Measurements from ENCODE around the gene CCNL2. TPM values are rescaled to one million over a fixed set of nuclear protein-coding genes. Genes with fewer than 3 reads are reported as not detected.
"Not testable (repeated sequence)": the region's sequence is repeated elsewhere in the genome, so short reads cannot be mapped to it uniquely, and the experiment has no call there.

The CCNL2 gene
- total RNA-seq = 45.7 TPM
- long read RNA-seq, transcript CCNL2-204 (6 exons, 3,082 nt) = major isoform, 21 of 75 reads
- long read RNA-seq, transcript CCNL2-201 (11 exons, 2,305 nt) = minor isoform, 12 of 75 reads
- long read RNA-seq, transcript CCNL2-202 (6 exons, 1,186 nt) = minor isoform, 6 of 75 reads
- long read RNA-seq, partial matches to known transcripts = 9 of 75 reads
- long read RNA-seq, other reads (novel, unspliced or antisense) = 25 of 75 reads

DNA sequence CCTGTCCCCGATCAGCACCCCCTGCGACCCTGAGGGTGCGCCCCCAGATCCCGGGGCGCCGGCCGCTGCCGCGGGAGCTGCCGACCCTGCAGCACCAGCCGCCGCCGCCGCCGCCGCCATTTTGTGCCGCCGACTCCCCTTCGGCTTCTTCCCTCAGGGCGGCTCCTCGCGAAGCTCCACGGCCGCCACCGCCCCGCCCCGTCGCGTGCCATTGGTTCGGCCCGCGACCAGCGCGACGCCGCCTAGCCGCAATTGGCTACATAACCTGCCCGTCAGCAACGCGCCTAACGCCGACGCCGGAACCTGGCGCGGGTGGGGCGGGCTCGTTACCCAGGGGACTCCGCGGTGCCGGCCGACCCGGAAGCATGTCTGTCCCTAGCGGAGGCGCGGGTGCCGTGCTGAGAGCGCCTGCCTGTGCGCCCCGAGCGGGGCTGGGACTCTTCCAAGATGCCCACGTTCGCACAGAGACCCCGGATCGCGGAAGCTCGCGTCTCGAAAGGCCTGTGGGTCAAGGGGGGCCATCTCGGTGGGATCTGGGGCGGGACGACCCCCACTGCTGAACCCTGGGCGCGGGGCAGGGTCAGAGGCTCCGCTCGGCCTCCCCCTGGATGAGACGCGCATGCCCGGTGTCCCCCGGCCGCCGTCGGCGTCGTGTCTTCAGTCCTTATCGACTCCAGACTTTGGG is at the start of gene CCNL2:
CCNL2 (minus strand) TSS at position 149 of the 685 bp plus-strand sequence; CDS start at position 120, 29 bp downstream.
- peak; percentile 99 for DNase-seq
- intact Hi-C loops (cut with DNase I) = no loop called here
- ATAC-seq (ENCODE audit: poor library complexity) = peak; percentile 97

- ATAC-seq (ENCODE audit: poor library complexity); DNase-seq; intact Hi-C loops (cut with DNase I): not testable (repeated sequence)
Measured at GRCh38 chr1:1446631-1447030, 47.5 kb upstream of the CCNL2 start.

GRCh38 chr1:1442069-1442770 is 43.1 kb upstream of the CCNL2 start:
- no peak for DNase-seq
- intact Hi-C loops (cut with DNase I) = no loop called here
- ATAC-seq (ENCODE audit: poor library complexity) = no peak

DNA sequence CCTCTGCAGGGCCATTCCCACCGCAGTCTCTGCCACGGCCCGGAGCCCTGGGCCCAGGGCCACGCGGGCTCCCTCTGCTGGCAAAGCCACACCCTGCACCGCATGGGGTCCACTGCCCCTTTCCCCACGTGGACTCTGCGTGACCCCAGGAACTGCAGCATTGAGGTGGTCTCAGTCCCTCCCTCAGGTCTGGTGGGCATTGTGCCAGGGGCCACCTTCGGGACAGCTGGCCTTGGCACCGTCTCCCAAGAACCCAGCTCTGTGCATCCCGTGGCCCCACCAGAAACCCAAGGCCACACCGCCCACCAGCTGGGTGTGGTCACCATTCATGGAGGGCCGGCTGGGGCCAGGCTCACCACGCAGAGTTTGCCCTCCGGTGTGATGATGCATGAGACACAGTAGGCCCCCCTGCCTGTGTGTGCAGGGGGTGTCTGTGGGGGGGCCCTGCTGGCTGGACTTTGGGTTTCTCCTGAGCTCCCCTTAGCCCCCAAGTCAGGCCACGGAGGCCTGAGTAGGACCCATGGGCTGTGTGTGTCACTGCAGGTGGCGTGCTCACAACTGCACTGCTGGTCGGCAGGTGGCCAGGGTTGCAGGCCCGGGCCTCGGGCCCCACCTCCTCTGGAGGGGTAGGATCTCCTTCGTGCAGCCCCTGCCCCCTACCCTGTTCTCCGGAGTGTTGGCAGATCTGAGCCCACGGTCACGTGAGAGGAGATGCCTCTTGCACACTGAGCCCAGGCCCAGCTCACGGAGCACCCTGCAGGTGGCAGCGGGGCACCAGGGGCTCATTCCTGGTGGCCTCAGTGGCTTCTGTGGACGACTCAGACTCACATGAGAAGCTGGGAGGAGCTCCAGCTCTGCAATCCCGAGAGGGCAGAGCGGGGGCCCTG is 42.1 kb upstream of the CCNL2 start:
- DNase-seq = peak; percentile 69
- ATAC-seq (ENCODE audit: poor library complexity) = peak; percentile 90
- intact Hi-C loops (cut with DNase I) = no loop called here

DNA sequence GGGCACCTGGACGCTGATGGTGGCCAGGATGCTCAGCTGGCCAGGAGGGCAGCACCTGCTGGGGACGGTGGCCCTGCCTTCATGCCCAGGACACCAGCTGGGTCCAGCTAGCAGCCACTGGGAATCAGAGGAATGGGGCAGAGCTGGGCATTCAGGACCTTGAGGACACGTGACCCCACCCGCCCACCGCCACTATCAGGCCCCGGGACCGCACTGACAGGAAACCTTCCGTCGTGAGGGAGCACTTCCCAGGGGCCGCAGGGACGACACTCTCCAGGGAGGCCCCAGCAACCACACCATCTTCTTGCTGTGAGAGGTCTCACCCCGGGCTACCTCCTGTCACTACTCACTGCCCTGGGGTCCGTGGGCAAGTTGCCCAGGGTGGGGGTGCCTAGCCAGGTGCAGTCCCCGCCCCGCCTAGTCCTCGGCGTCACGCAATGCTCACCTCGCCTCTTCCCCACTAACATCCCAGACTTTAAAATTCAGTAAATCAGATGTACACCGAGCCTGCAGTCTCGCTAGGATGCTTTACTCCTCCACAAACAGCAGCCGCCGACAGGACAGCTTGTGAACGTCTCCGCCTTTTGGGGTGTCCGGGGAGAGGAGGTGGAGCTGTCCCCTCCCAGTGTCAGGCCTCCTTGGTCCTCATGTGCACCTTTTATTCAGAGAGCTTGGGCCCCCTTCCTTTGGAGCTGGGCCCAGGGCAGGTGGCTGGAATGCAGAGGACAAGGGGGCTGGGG is 41.3 kb upstream of the CCNL2 start:
- DNase-seq = no peak
- no peak for ATAC-seq (ENCODE audit: poor library complexity)

GRCh38 chr1:1439546-1440261 is 40.6 kb upstream of the CCNL2 start:
- ATAC-seq (ENCODE audit: poor library complexity) (no peak), DNase-seq (no peak)
- intact Hi-C loops (cut with DNase I) = no loop called here

More for the DNA sequence above, 41.3 kb upstream of the CCNL2 start:
- intact Hi-C loops (cut with DNase I) = no loop called here

DNA sequence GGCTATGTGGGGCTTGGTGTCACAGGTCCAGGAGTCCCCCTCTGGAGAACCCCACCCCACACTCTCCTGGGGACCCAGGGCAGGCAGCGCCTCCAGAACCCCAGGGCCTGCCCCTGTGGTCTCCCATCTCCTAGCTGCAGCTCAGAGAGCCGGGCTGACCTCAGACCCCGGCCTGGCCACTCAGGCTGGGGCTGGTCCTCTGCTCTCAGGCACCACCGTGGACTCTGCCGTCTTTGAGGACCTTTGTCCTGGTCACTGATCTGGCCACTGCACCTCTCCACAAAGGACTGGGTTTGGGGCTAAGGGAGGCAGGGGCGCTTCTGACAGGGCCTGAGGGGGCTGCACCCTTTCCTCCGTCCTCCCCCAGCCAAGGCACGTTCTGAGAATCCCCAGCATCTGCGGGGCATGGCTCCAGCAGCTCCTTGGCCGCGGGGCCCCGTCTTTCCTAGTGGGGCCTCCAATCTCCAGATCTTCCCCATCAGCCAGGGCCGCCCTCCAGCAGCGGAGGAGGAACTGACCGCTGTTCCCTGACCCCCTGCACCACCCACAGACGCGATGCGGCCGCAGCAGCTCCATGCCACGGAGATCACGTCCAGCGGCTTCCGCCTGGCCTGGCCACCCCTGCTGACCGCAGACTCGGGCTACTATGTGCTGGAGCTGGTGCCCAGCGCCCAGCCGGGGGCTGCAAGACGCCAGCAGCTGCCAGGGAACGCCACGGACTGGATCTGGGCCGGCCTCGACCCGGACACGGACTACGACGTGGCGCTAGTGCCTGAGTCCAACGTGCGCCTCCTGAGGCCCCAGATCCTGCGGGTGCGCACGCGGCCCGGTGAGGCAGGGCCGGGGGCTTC is 39.6 kb upstream of the CCNL2 start:
- DNase-seq = peak; percentile 28
- ATAC-seq (ENCODE audit: poor library complexity) = no peak
- intact Hi-C loops (cut with DNase I) = no loop called here

DNA sequence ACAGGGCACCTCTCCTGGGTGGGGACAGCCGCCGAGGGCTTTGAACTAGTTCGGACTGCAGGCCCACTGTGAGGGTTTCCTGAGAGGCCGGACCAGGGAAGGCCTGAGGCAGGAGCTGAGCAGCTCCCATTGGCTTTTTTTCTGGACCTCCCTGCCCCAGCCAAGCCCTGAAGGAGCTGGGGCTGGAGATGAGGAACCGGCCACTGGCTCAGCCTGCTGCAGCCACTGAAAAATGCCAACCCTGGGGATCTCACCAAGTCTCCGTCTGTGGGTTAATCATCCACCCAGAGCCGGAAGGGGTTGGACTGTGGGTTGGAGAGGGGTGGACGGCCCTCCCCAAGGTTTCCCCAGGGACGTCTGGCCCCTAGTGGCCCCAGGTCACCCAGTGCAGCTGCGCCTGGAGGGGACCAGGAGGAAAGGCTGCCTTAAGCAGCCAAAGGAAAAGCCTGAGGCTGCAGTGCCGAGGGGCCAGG is 38.8 kb upstream of the CCNL2 start:
- ATAC-seq (ENCODE audit: poor library complexity) (no peak), DNase-seq (peak; percentile 19)
- intact Hi-C loops (cut with DNase I) = no loop called here

DNA sequence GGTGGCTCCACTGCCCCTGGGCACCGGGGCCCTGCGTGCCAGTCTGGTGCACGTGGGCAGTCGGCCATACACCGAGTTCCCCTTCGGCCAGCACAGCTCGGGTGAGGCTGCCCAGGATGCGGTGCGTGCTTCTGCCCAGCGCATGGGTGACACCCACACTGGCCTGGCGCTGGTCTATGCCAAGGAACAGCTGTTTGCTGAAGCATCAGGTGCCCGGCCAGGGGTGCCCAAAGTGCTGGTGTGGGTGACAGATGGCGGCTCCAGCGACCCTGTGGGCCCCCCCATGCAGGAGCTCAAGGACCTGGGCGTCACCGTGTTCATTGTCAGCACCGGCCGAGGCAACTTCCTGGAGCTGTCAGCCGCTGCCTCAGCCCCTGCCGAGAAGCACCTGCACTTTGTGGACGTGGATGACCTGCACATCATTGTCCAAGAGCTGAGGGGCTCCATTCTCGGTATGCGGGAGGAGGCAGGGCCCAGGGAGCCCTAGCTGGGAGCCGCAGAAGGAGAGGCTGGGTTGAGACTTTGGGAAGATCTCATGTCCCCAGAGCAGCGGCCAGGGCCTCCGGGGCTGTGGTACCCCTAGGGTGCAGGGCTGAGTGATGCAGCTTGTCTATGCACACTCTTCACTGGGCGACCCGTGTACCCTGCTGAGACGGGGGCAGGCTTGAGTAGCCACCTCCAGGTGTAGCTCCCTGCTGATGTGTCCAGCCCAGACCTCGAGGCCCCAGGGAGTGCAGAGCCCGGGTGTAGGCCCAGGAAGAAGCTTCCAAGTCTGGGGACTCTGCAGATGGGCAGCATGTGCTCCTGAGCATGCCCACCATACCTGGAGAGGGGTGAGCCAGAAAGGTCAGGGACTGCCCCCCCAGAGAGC is 38.1 kb upstream of the CCNL2 start:
- intact Hi-C loops (cut with DNase I) = no loop called here
- ATAC-seq (ENCODE audit: poor library complexity) (no peak), DNase-seq (peak; percentile 32)

DNA sequence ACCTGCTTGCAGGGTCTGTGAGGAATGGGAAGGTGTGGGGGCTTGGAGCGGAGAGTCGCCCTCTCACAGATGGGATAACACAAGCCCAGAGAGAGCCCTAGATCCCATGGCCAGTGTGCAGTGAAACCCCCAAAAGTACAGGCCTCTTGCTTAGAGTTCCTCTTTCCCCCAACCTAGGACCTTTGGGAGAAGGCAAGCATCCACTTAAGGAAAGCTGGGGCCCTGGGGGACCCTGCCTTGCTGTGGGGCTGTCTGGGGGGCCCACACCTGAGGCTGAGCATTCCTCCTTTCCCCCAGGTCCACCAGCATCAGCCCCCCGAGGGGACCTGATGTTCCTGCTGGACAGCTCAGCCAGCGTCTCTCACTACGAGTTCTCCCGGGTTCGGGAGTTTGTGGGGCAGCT is 37.5 kb upstream of the CCNL2 start:
- intact Hi-C loops (cut with DNase I) = no loop called here
- DNase-seq (no peak), ATAC-seq (ENCODE audit: poor library complexity) (no peak)

GRCh38 chr1:1435911-1436629 is 36.9 kb upstream of the CCNL2 start:
- DNase-seq (peak; percentile 37), ATAC-seq (ENCODE audit: poor library complexity) (no peak)
- intact Hi-C loops (cut with DNase I) = no loop called here

DNA sequence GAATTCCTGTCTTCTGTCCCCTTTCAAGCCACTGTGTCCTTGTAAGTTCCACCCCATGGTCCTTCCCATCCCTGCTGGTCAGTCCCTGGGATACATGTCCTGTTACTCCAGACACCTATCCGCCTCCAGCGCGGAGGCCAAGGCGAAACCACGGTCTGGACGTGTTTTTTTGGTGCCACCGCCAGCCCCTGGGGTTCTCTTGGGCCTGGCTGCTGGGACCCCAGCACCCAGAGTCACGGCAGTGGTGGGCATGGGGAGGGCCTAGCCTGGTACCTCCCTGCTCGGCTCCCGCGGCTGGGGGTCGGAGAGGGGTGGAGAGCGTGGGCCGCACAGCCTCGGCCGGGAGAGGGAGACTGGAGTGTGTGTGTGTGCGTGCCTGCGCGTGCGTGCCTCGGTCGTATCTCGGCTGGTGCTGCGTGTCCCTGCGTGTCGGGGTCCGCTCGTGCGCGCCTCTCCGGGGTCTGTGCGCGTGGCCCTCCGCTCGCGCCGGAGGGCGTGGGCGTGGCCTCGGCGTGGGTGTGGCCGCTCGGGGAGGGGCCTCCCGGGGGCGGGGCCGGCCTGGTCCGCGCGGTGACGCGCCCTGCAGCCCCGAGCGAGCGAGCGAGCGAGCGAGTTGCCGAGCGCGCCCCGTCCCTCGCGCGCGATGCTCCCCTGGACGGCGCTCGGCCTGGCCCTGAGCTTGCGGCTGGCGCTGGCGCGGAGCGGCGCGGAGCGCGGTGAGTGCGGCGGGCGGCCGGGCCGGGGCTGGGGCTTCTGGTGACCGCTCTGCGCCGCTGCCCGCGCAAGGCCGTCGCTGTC is 36.2 kb upstream of the CCNL2 start, which contains the start of gene VWA1:
VWA1 (plus strand) TSS at position 585 of the 798 bp plus-strand sequence; CDS start at position 644, 59 bp downstream.
- ATAC-seq (ENCODE audit: poor library complexity) = peak; percentile 70
- intact Hi-C loops (cut with DNase I) = no loop called here

GRCh38 chr1:1434824-1435105 is 35.6 kb upstream of the CCNL2 start:
- intact Hi-C loops (cut with DNase I) = no loop called here

More for the DNA sequence above, 36.2 kb upstream of the CCNL2 start, which contains the start of gene VWA1:
- DNase-seq = peak; percentile 82

GRCh38 chr1:1434131-1434823 is 35.1 kb upstream of the CCNL2 start:
- intact Hi-C loops (cut with DNase I) = no loop called here
- ATAC-seq (ENCODE audit: poor library complexity) = peak; percentile 6
- DNase-seq = peak; percentile 82

More at GRCh38 chr1:1434824-1435105, 35.6 kb upstream of the CCNL2 start:
- DNase-seq (no peak), ATAC-seq (ENCODE audit: poor library complexity) (no peak)
